HFF-Myc (cell line): Measurements from ENCODE around the gene ETV6.
A peak's percentile ranks its signal among the peaks of the same experiment; 100 is the strongest.
"Not testable (repeated sequence)": the region's sequence is repeated elsewhere in the genome, so short reads cannot be mapped to it uniquely, and the experiment has no call there.

Experiments
- DNase-seq: peaks from one replicate; pipeline ENCODE4 v3.0.0-alpha.2; 2011; ENCODE audit warnings: low read depth; ENCODE audit errors: extremely low read depth
- H3K4me3 ChIP-seq: replicated peaks from 2 replicates; pipeline ENCODE4 v1.5.1; 2011; ENCODE audit warnings: low read depth, mild to moderate bottlenecking, control low read depth, low read length
- CTCF ChIP-seq: IDR thresholded peaks from 2 replicates; pipeline ENCODE4 v1.5.1; 2012; ENCODE audit warnings: mild to moderate bottlenecking, low read depth, low read length, control low read depth; ENCODE audit errors: missing control alignments

Gene ETV6

GRCh38 chr12:11618046-11618445 lies 31.4 kb upstream of the ETV6 start:
- no peak for DNase-seq
- no peak for TF ChIP-seq CTCF
- no peak overlapping the region for H3K4me3 ChIP-seq

GRCh38 chr12:11621797-11622423 lies 27.6 kb upstream of the ETV6 start:
- no peak for DNase-seq
- TF ChIP-seq CTCF = peak; percentile 11
- no peak overlapping the region for H3K4me3 ChIP-seq

GRCh38 chr12:11622876-11623281 lies 26.6 kb upstream of the ETV6 start:
- H3K4me3 ChIP-seq = no peak overlapping the region
- DNase-seq = no peak
- TF ChIP-seq CTCF = no peak

GRCh38 chr12:11623382-11623781 lies 26.1 kb upstream of the ETV6 start:
- no peak for DNase-seq
- no peak overlapping the region for H3K4me3 ChIP-seq
- TF ChIP-seq CTCF = no peak

- no peak for DNase-seq
- TF ChIP-seq CTCF = no peak
- H3K4me3 ChIP-seq = no peak overlapping the region
Measured at GRCh38 chr12:11624116-11624515, 25.4 kb upstream of the ETV6 start.

- not testable (repeated sequence) for H3K4me3 ChIP-seq, DNase-seq
Measured at GRCh38 chr12:11627709-11628108, 21.8 kb upstream of the ETV6 start.

GRCh38 chr12:11628353-11628752 lies 21.1 kb upstream of the ETV6 start:
- DNase-seq = no peak
- TF ChIP-seq CTCF = no peak
- no peak overlapping the region for H3K4me3 ChIP-seq
